ENCODE data around the gene PCCA.

Gene PCCA

GRCh38 chr13:100473087-100473486, 384.2 kb downstream of the PCCA start:
- Histone ChIP-seq H3K4me1 (ENCODE audit: insufficient read depth, low read length) (no peaks in the 10 kb centered on the region), H3K9me3 (ENCODE audit: insufficient read depth, low read length, severe bottlenecking) (no peaks in the 10 kb centered on the region), H3K27me3 (ENCODE audit: insufficient read depth, low read length, poor library complexity) (no peaks in the 10 kb centered on the region), H3K79me2 (ENCODE audit: insufficient read depth, low read length) (no peaks in the 10 kb centered on the region), H3K4me2 (ENCODE audit: insufficient read depth, low read length) (no peak overlapping the region), H3K4me3 (ENCODE audit: low read depth in 1 of 2, low read length in 2 of 2) (no peak overlapping the region), H4K20me1 (ENCODE audit: insufficient read depth, low read length) (no peaks in the 10 kb centered on the region), H2AFZ (ENCODE audit: low read depth, low read length) (no peak overlapping the region), H3K36me3 (ENCODE audit: insufficient read depth, low read length) (no peaks in the 10 kb centered on the region), H3K27ac (ENCODE audit: low read length) (no peak overlapping the region), H3K9ac (ENCODE audit: low read depth, low read length) (no peak overlapping the region)
- ATAC-seq (ENCODE audit: insufficient read depth, low read depth) = no peak
- DNase-seq = no peak
- TF ChIP-seq EZH2 (IDR thresholded peaks at IDR 0.05; ENCODE audit: borderline replicate concordance, low read depth, low read length, severe bottlenecking) (no peak), CTCF (IDR thresholded peaks at IDR 0.05; ENCODE audit: borderline replicate concordance, extremely low read depth, low read length, poor library complexity, severe bottlenecking) (no peak)

- no peak overlapping the region for H3K4me3 ChIP-seq (ENCODE audit: low read depth in 1 of 2, low read length in 2 of 2)
- no peaks in the 10 kb centered on the region for H3K27me3 ChIP-seq (ENCODE audit: insufficient read depth, low read length, poor library complexity)
- no peak overlapping the region for H3K27ac ChIP-seq (ENCODE audit: low read length)
- TF ChIP-seq EZH2 (IDR thresholded peaks at IDR 0.05; ENCODE audit: borderline replicate concordance, low read depth, low read length, severe bottlenecking) (no peak), CTCF (IDR thresholded peaks at IDR 0.05; ENCODE audit: borderline replicate concordance, extremely low read depth, low read length, poor library complexity, severe bottlenecking) (no peak)
- no peaks in the 10 kb centered on the region for H3K79me2 ChIP-seq (ENCODE audit: insufficient read depth, low read length)
- no peak overlapping the region for H2AFZ ChIP-seq (ENCODE audit: low read depth, low read length)
- no peaks in the 10 kb centered on the region for H4K20me1 ChIP-seq (ENCODE audit: insufficient read depth, low read length)
- no peak overlapping the region for H3K9ac ChIP-seq (ENCODE audit: low read depth, low read length)
- no peaks in the 10 kb centered on the region for H3K36me3 ChIP-seq (ENCODE audit: insufficient read depth, low read length)
- no peak for DNase-seq
- H3K4me1 ChIP-seq (ENCODE audit: insufficient read depth, low read length) = no peaks in the 10 kb centered on the region
- ATAC-seq (ENCODE audit: insufficient read depth, low read depth) = no peak
- H3K9me3 ChIP-seq (ENCODE audit: insufficient read depth, low read length, severe bottlenecking) = no peaks in the 10 kb centered on the region
- no peak overlapping the region for H3K4me2 ChIP-seq (ENCODE audit: insufficient read depth, low read length)
Measured at GRCh38 chr13:100473501-100474044, 384.7 kb downstream of the PCCA start.

GRCh38 chr13:100476963-100477362, 388.1 kb downstream of the PCCA start:
- no peak for TF ChIP-seq EZH2 (IDR thresholded peaks at IDR 0.05; ENCODE audit: borderline replicate concordance, low read depth, low read length, severe bottlenecking)
- H3K9ac ChIP-seq (ENCODE audit: low read depth, low read length) = no peak overlapping the region
- H4K20me1 ChIP-seq (ENCODE audit: insufficient read depth, low read length) = no peaks in the 10 kb centered on the region
- H3K79me2 ChIP-seq (ENCODE audit: insufficient read depth, low read length) = no peaks in the 10 kb centered on the region
- DNase-seq (no peak), ATAC-seq (ENCODE audit: insufficient read depth, low read depth) (no peak)
- no peak overlapping the region for H3K4me3 ChIP-seq (ENCODE audit: low read depth in 1 of 2, low read length in 2 of 2)
- no peaks in the 10 kb centered on the region for H3K9me3 ChIP-seq (ENCODE audit: insufficient read depth, low read length, severe bottlenecking)
- no peak overlapping the region for H3K4me2 ChIP-seq (ENCODE audit: insufficient read depth, low read length)
- H3K4me1 ChIP-seq (ENCODE audit: insufficient read depth, low read length) = no peaks in the 10 kb centered on the region
- no peak overlapping the region for H3K27ac ChIP-seq (ENCODE audit: low read length)
- H2AFZ ChIP-seq (ENCODE audit: low read depth, low read length) = no peak overlapping the region
- no peaks in the 10 kb centered on the region for H3K36me3 ChIP-seq (ENCODE audit: insufficient read depth, low read length)
- no peaks in the 10 kb centered on the region for H3K27me3 ChIP-seq (ENCODE audit: insufficient read depth, low read length, poor library complexity)

GRCh38 chr13:100478107-100478809, 389.4 kb downstream of the PCCA start:
- Histone ChIP-seq H3K4me3 (ENCODE audit: low read depth in 1 of 2, low read length in 2 of 2) (no peak overlapping the region), H3K9me3 (ENCODE audit: insufficient read depth, low read length, severe bottlenecking) (no peaks in the 10 kb centered on the region), H3K79me2 (ENCODE audit: insufficient read depth, low read length) (no peaks in the 10 kb centered on the region), H3K27me3 (ENCODE audit: insufficient read depth, low read length, poor library complexity) (no peaks in the 10 kb centered on the region), H3K9ac (ENCODE audit: low read depth, low read length) (no peak overlapping the region), H3K4me2 (ENCODE audit: insufficient read depth, low read length) (no peak overlapping the region), H2AFZ (ENCODE audit: low read depth, low read length) (no peak overlapping the region), H3K4me1 (ENCODE audit: insufficient read depth, low read length) (no peaks in the 10 kb centered on the region), H3K27ac (ENCODE audit: low read length) (no peak overlapping the region), H3K36me3 (ENCODE audit: insufficient read depth, low read length) (no peaks in the 10 kb centered on the region), H4K20me1 (ENCODE audit: insufficient read depth, low read length) (no peaks in the 10 kb centered on the region)
- TF ChIP-seq EZH2 (IDR thresholded peaks at IDR 0.05; ENCODE audit: borderline replicate concordance, low read depth, low read length, severe bottlenecking) = no peak
- TF ChIP-seq CTCF (IDR thresholded peaks at IDR 0.05; ENCODE audit: borderline replicate concordance, extremely low read depth, low read length, poor library complexity, severe bottlenecking) = no peak
- ATAC-seq (ENCODE audit: insufficient read depth, low read depth) (no peak), DNase-seq (no peak)

Measured in DND-41 (cell line).